GM12864 (cell line): ENCODE data around the gene WNT3A.
A peak's percentile ranks its signal among the peaks of the same experiment; 100 is the strongest.

ENCODE experiments used
- DNase-seq: peaks from one replicate; pipeline ENCODE4 v3.0.0-alpha.2; 2011; ENCODE audit warnings: low read depth
- H3K4me3 ChIP-seq: 2 replicates; pipeline ENCODE4 v1.5.1; 2011; ENCODE audit warnings: mild to moderate bottlenecking, low read depth, low read length, control low read depth
- CTCF ChIP-seq: IDR thresholded peaks from 2 replicates; pipeline ENCODE4 v1.5.1; 2011; ENCODE audit warnings: low read depth, mild to moderate bottlenecking, moderate library complexity, low read length, control low read depth, inconsistent platforms; ENCODE audit errors: missing control alignments

The WNT3A gene

GRCh38 chr1:228097333-228098081 is 90.7 kb downstream of the WNT3A start:
- DNase-seq, result no peak
- TF ChIP-seq CTCF, result no peak
- H3K4me3 ChIP-seq, result no peak overlapping the region

GRCh38 chr1:228098323-228098931 is 91.6 kb downstream of the WNT3A start:
- DNase-seq, result no peak
- TF ChIP-seq CTCF, result no peak

GRCh38 chr1:228099331-228099732 is 92.5 kb downstream of the WNT3A start:
- no peak overlapping the region for H3K4me3 ChIP-seq
- no peak for TF ChIP-seq CTCF
- no peak for DNase-seq

More at GRCh38 chr1:228098323-228098931, 91.6 kb downstream of the WNT3A start:
- no peak overlapping the region for H3K4me3 ChIP-seq

- DNase-seq, result no peak
- TF ChIP-seq CTCF, result no peak
- H3K4me3 ChIP-seq, result peak overlapping the region; percentile 94
Observed at GRCh38 chr1:228100822-228101613, 94.2 kb downstream of the WNT3A start.

- no peak for DNase-seq
- TF ChIP-seq CTCF, result no peak
- H3K4me3 ChIP-seq, result peak overlapping the region; percentile 94
Observed at GRCh38 chr1:228101614-228101993, 94.8 kb downstream of the WNT3A start.

GRCh38 chr1:228101994-228102790 is 95.4 kb downstream of the WNT3A start:
- TF ChIP-seq CTCF, result peak; percentile 36
- H3K4me3 ChIP-seq, result peak overlapping the region; percentile 94
- no peak for DNase-seq
